ENCODE measurements around the gene EPB41L2.

GRCh38 chr6:131017962-131018361, 45.1 kb downstream of the EPB41L2 start:
- TF ChIP-seq CTCF (IDR thresholded peaks at IDR 0.05) (no peak), POLR2A (IDR thresholded peaks at IDR 0.05) (no peak)
